UCSD-AML1 (cell line): ENCODE results near the gene SERPINB6.
"Not testable (repeated sequence)": the region's sequence is repeated elsewhere in the genome, so short reads cannot be mapped to it uniquely, and the experiment has no call there.

Experiments used
- DNase-seq: peaks from one replicate; lab custom pipeline; 2025; ENCODE audit not compliant: unreplicated experiment; lab: John Stamatoyannopoulos, UW

Gene SERPINB6

DNA sequence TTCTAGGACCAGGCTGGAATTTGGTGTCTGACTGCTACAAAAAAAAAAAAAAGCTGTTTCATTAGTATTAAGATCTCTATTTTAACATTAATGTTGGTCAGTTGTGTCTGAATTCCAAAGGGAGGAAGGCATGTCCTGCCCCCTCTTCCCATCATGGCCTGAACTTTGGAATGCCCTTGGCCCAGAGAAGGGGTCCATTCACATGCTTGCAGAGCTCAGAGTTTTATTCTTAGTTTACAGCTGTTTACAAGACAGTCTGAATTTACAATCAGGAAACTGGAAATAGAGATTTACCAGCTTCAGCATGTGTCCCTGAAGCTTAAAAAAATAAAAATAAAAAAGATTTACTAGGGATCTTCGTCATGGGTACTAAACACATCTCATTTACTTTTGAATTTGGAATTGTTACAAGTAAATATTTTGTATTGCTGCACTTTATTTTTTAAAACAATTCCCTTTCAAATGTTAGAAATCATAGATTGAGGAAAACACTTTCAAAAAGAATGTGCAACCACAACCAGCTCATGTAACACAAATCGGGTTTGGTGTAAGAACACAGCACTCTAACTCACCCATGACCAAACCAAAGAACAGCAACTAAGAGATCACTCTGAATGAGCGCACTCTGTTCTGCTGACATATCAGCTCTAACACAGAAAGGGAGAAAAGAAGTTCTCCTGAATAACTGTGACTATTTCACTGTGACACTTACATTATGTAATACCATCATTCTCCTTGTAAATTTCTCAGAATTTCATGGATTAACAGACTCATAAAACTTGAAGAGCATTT lies 6.6 kb upstream of the SERPINB6 start:
- no peak for DNase-seq

DNA sequence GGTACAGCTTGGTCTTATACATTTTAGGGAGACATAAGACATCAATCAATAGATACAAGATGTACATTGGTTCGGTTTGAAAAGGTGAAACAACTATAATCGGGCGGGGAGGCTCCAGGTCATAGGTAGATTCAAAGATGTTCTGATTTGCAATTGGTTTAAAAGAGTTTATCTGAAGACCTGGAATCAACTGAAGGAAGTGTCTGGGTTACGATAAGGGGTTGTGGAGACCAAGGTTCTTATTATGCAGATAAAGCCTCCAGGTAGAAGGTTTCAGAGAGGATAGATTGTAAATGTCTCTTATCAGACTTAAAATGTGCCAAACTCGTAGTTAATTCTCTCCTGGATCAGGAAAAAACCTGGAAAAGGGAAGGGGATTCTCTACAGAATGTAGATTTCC lies 5.9 kb upstream of the SERPINB6 start:
- no peak for DNase-seq

DNA sequence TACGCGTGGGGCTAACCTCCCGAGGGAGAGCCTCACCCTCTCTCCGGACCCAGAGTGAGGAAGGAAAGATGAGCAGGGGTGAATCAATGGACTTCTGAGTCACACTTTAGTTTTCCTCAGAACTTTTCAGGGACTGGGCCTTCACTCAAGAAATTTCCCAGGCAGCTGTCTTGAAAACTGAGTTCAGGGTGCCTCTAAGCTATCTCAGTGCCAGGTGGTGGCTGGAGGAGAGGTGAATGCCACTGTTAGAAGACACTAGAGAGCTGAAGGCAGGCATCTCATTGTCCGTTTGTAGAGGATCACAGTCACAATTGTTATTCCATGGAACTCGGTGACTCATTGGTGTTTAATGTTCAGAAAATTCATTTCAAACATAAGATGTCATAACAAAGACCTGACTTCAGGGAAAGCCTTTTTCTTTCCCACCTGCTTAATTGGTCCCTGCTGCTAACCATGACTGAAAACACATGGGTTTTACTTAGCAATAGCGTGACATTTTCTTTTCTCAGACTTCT lies 5.3 kb upstream of the SERPINB6 start:
- no peak for DNase-seq

DNA sequence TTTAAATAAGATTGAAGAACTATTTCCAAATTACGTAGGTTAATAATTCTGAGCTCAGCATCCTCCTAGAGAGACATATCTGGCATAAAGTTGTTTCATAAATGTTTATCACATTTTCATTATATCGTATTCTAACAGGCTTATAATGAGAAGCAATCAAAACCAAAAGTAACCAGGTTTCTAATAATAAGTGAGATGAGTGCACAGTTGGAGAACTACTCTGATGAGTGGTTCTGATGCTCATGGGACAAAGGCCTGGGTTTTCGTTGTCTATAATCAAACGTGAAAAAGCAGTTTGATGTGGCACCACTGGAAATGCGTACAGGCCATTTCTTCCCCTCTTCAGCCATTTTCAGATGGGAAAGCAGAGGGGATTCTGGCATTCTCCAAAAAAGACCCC lies 4.7 kb upstream of the SERPINB6 start:
- no peak for DNase-seq

DNA sequence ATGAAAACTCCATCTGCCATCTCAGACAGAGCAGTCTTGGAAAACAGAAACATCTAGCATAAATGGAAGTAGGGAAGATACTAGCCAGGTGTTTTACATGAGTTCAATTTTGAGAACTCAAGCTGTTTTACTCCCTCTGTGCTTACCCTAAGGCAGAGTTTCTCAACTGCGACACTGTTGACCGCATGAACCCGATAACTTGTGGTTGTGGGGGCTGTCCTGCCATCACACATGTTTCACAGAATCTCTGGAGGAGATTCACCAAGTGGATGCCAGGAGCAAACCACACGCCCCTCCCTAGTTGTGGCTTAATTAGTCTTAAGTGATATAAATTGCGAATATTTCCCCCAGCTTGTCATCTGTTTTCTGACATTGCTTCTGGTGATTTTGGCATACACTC lies 2.3 kb upstream of the SERPINB6 start:
- DNase-seq = no peak

DNA sequence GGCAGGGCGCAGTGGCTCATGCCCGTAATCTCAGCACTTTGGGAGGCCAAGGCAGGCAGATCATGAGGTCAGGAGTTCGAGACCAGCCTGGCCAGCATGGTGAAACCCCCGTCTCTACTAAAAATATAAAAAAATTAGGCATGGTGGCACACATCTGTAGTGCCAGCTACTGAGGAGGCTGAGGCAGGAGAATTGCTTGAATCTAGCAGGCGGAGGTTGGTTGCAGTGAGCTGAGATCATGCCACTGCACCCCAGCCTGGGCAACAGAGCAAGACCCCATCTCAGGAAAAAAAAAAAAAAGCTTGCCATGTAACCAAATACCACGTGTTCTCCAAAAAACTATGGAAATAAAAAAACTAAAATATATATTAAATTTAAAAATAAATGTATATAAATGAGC lies 1.8 kb upstream of the SERPINB6 start:
- not testable (repeated sequence) for DNase-seq

DNA sequence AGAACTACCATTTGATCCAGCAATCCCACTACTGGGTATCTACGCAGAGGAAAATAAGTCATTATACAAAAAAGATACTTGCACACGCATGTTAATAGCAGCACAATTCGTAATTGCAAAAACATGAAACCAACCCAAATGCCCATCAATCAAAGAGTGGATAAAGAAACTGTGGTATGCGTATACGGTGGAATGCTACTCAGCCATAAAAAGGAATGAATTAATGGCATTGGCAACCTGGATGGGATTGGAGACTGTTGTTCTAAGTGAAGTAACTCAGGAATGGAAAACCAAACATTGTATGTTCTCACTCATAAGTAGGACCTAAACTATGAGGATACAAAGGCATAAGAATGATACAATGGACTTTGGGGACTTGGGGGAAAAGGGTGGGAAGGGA lies 1.3 kb upstream of the SERPINB6 start:
- not testable (repeated sequence) for DNase-seq

DNA sequence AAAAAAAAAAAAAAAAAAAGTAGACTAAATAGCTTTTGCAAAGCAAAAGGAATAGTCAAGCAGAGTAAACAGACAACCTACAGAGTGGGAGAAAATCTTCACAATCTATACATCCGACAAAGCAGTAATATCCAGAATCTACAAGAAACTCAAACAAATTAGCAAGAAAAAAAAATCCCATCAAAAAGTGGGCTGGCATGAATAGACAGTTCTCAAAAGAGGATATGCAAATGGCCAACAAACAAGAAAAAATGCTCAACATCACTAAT lies 786 bp upstream of the SERPINB6 start:
- DNase-seq = not testable (repeated sequence)

DNA sequence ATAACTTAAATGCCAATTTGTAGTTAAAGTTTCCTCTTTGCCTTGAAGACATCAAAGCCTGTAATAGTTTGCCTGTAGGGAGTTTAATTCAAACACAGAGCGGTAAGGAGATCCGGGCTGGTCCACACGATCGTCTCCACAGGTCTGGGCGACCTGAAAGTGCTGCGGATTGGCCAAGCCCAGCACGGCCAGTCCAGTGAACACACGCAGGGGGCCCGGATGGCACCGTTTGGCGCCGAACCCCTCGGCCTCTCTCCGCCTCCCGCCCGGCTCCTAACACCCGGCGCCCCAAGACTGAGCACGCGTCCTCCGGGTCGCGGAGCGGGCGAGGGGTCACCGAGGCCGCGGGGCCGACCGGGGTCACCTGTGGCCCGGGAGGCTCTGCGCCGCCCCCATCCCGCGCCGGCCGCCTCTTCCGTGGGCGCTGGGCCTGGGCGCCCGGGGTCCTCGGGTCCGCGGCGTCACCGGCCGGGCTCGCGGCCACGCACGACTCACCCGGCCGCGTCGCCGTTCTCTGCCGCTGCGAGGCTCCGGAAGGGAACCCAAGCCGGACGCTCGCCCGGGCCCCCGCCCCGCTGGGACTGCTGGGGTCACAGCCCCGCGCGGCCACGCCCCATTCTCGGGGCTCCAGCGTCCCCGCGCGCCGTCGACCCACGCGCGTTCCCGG lies 481 bp downstream of the SERPINB6 start:
- peak; percentile 82 for DNase-seq

DNA sequence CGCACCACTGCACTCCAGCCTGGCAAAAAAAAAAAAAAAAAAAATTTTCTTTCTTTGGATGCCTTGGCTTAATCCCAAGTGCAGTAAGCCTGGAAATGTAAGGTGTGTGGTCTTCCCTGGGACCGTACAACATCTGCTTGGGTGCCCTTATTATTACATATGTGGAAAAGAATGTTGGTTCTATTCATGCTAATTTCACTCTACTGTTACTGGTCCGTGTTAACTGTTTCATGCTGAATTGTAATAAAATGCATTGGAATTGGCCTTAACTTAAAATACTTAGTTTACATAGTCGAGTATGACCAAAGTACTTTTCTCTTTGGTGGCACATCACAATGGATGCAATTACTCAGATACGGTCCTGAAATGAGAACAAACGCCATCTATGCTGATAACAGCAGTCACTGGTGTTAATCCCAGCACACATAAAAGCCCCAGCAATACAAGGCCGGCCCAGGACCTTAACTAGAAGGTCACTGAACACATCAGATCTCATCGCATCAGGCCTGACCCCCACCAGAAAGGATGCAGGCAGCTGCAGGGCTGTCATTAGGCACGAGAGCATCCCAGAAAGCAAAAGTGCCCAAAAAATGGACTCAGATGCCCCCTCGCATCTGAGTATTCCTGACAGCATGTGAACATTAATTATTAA lies 1.2 kb downstream of the SERPINB6 start:
- no peak for DNase-seq

DNA sequence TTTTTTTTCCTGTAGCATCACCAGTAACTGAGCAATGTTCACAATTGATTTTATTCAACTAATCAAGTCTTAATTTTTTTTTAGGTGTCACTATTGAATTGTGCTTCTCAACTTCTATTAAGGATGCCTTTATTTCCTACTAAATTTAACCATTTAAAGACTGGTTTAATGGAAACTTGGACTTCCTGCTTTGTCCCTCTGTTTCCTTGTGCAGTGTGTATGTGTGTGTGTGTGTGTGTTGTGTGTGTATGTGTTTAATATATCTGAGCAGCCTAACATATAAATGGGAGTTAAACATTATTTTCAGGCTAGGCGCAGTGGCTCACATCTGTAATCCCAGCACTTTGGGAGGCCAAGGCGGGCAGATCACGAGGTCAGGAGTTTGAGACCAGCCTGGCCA lies 1.8 kb downstream of the SERPINB6 start:
- no peak for DNase-seq

DNA sequence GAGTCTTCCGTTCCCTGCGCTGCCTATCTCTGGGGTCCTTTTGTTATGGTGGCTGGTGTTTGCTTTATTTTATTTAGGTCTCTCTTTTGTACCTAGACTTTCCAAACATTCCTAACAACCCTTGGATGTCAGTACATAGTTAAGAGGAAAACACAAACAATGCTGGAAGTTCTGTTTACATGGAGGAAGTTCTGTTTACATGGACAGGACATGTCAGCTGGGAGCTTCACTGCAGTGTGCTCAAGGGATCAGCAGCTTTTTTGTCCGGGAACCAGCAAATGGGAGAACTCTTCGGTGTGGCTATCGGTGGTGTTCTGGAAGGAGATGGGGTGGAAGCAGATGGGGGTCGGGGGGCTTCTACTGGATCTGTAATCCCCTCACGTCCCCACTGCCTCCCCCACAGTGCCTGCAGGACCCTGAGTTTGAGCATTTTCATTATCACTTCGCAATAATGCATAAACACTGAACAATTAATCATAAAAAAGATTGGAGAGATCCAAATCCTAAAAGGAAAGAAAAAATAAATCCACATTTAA lies 2.7 kb downstream of the SERPINB6 start:
- no peak for DNase-seq

DNA sequence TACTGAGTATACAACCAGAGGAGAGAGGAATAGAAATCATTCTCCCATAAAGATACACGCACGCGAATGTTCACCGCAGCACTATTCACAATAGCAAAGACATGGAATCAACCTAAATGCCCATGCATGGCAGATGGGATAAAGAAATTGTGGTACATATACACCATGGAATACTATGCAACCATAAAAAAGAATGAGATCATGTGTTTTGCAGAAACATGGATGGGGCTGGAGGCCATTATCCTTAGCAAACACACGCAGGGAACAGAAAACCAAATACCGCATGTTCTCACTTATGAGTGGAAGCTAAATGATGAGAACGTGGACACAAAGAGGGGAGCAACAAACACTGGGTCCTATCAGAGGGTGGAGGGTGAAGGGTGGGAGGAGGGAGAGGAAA lies 3.4 kb downstream of the SERPINB6 start:
- no peak for DNase-seq

DNA sequence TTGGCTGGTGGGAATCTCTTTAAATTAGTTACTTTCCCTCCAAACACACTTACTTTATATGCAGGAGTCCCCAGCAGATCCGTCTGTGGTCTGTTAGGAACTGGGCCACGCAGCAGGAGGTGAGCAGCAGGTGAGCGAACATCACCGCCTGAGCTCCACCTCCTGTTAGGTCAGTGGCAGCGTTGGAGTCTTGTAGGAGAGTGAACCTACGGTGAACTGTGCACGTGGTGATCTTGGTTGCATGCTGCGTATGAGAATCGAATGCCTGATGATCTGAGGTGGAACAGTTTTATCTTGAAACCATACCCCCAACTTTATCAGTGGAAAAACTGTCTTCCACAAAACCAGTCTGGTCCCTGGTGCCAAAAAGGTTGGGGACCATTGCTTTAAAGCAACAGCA lies 5.0 kb downstream of the SERPINB6 start:
- DNase-seq = no peak

DNA sequence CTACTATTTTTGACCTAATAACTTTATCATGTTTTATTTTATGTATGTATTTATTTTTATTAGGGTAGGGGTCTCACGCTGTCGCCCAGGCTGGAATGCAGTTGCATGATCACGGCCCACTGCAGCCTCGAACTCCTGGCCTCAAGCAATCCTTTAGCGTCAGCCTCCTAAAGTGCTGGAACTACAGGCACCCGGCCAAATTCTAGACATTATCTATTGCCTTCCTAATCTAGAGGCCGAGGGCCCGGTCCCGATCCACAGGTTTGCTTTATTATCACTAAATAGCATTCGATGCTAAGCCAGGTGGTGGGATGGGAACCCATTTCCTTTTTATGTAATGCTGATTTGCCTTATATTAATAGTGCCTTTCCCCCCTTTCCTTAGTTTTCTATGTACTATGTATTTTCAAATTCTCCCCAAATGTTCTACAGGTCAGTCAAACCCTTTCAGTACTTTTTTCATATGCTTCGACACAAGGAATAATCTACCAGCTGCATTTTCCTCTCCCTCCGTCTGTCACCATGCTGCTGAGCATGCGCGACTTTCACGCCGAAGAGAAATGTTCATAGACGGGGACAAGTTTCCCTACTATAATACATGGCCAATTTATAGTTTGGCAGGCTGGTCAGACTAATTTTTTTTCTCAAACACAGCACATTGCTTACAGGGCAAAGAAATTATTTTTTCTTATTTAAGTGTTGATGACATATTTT lies 6.4 kb downstream of the SERPINB6 start:
- no peak for DNase-seq

DNA sequence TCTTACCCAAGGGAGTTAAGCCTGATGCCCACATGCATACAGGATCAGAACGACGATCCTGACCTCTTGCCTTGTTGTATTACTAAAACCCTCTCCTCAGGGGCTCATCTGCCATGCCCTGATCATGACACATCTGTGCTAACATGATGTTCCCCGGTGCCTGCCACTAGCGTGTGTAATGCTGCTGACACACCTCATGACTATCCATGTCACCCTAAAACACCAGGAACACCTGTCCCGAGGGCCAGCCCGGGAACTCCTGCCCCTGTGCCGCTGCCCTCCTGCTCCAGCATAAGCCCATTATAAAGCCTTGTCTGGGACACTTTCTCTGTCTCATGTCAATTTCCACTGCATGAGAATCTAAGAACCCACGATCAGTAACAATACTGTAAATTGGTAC lies 7.6 kb downstream of the SERPINB6 start:
- no peak for DNase-seq

DNA sequence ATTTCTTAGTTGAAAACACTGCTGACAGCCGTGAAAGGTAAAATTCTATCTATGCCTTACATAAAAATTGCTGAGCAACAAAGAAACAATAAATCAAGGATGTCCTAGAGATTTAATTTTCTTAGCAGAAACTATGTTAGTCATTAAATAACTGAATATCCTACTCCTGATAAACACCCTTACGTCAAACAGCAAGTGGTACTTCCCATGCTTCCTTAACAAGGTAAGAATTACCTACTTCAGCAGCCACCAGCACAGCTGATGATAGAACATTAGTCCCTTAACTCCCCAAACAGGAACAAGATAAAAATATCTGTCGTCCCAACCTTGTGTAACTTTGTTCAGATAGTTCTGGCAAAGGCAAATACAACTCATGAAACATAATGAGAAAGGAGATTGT lies 8.7 kb downstream of the SERPINB6 start:
- no peak for DNase-seq

DNA sequence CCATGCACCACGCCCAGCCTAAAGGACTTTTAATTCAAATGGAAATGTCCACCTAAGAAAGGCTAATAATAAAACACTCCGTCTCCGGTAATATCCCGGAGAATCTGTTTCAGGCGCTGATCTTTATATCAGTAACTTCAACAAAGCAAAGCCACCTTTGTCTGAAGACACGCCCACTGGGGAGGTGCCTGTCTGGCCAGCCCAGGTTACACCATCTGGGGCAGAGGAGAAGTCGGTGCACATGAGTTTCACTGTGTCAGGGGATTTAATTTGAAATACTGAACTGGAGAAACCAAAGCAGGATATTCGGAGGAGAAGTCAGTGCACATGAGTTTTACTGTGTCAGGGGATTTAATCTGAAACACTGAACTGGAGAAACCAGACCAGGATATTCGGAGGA lies 9.4 kb downstream of the SERPINB6 start:
- no peak for DNase-seq

DNA sequence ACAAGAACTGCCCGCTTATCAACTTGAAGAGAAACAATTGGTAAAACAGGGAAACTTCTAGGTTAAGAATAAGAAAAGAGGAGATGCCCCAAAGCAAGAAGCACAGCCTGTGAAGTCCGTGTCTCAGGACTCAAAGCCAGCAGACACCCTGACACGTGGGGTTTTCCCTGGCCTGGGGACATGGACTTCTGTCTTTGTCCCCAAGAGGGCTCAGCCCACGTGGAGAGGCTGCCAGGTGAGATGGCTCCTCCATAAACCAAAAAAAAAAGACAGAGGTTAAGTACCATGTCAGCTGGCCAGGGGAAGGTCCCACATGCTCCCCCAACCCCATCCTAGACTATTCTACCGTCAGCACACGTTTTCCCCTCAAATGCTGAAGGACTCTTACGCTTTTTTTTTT lies 9.9 kb downstream of the SERPINB6 start:
- DNase-seq = no peak

DNA sequence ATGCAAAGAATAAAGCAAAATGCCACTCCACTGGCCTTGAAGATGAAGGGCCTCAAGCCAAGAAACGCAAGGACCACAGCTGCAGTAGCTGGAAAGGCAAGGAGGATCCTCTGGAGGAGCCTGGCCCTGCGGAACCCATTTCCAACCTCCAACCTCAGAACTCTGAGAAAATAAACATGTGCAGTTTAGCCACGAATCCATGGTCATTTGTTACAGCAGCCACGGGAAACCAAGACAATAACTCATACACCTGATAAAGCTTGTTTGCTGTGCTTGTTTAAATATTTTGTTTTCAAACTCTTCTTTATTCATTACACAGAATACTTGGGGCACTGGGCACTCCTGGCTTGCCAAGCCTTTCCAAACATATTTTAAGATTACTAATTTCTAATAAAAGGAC lies 10.4 kb downstream of the SERPINB6 start:
- DNase-seq = no peak

DNA sequence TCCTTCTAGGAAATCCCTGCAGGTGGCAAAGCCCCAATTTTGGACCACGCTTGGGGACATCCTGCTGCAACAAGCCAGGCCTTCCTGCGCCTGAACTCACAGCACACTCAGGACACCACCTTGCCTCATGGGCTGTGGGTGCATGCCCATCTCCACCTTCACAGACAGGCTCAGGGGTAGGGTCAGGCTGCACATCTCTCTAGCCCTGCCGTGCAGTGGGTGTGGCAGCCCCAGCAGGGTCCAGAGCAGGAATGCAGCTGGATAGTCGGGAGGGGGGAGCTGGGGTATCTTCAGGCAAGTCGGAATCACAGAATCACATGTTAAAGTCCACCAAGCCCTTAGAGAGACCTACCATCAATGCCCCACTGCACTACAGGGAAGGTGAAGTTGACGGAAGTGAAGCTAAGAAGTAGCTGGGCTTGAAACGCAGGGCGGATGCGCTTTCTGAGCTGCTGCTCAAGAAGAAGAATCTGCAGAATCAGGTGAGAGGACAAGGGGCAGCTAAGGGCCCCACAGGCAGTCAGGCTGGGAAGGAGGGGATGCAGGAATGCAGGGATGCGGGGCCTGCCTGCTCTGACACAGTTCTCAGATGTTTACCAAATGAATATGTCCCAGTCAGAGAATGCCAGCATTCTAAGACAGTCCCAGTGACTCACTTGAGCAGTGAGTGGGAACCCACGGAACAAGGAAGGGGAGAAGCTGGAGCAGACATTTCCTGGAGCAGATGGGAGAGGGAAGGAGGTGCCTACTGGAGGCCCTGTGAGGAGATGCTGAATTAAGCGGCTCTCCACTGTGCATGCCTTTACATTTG lies 11.3 kb downstream of the SERPINB6 start:
- DNase-seq = no peak
